ENCODE measurements around the gene LGR5. TPM values are rescaled to one million over a fixed set of nuclear protein-coding genes. Genes with fewer than 3 reads are reported as not detected.

Gene LGR5
- total RNA-seq, 1 donor from 2014 or later, result 1.1 TPM

DNA sequence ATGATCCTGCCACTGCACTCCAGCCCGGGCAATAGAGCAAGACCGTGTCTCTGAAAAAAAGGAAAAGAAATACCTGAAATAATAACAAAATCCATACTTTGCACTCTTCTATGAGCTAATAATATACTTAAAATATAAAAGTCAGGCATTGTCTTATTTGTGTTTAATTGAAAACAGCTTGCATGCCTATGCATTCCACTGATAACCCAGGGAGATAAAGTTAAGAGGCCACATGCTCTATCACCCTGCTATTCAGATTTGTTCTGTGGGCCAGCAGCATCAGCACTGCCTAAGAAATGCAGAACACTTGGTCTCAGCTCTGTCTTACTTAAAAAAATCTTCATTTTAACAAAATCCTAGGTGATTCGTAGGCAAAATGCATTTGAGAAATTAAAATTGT is 99.2 kb downstream of the LGR5 start:
- no peak overlapping the region for H3K27ac Mint-ChIP-seq (ENCODE audit: unreplicated experiment)
- no peak for DNase-seq (ENCODE audit: low spot score)
- H3K27me3 Mint-ChIP-seq (ENCODE audit: unreplicated experiment), result no peaks in the 10 kb centered on the region
- no peaks in the 10 kb centered on the region for H3K9me3 Mint-ChIP-seq (ENCODE audit: unreplicated experiment)
- no peak for TF ChIP-seq CTCF (IDR thresholded peaks at IDR 0.05; ENCODE audit: unreplicated experiment)
- H3K36me3 Mint-ChIP-seq (ENCODE audit: low read depth, unreplicated experiment), result no peaks in the 10 kb centered on the region
- H3K4me3 Mint-ChIP-seq (ENCODE audit: unreplicated experiment), result no peak overlapping the region
- H3K4me1 Mint-ChIP-seq (ENCODE audit: unreplicated experiment), result peaks cover 4% of the 10 kb centered on the region

DNA sequence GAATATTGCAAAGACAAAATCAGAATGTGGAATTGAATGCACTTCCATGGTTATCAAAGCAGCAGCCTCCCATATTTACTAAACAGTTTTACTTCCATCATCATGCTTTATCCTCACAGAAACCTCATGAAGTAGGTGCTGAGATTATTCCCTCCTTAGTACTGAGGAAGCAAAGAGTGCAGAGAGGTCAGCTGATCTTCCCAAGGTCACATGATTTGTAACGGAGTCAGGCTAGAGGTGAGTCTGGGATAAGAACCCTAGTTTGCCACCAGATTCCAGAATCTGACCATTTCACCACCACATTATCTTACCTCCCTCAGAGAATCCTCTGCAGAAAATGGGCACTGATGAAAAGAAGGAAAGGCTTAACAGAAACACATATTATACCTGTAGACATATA is 102.0 kb downstream of the LGR5 start:
- H3K4me3 Mint-ChIP-seq (ENCODE audit: unreplicated experiment), result no peak overlapping the region
- peaks cover 4% of the 10 kb centered on the region for H3K4me1 Mint-ChIP-seq (ENCODE audit: unreplicated experiment)
- no peaks in the 10 kb centered on the region for H3K36me3 Mint-ChIP-seq (ENCODE audit: low read depth, unreplicated experiment)
- H3K27me3 Mint-ChIP-seq (ENCODE audit: unreplicated experiment), result no peaks in the 10 kb centered on the region
- no peak for DNase-seq (ENCODE audit: low spot score)
- no peak for TF ChIP-seq CTCF (IDR thresholded peaks at IDR 0.05; ENCODE audit: unreplicated experiment)
- H3K27ac Mint-ChIP-seq (ENCODE audit: unreplicated experiment), result no peak overlapping the region
- no peaks in the 10 kb centered on the region for H3K9me3 Mint-ChIP-seq (ENCODE audit: unreplicated experiment)

GRCh38 chr12:71546322-71546861 is 106.8 kb downstream of the LGR5 start:
- DNase-seq (ENCODE audit: low spot score), result no peak
- Mint-ChIP-seq H3K4me3 (ENCODE audit: unreplicated experiment) (no peak overlapping the region), H3K9me3 (ENCODE audit: unreplicated experiment) (no peaks in the 10 kb centered on the region), H3K27ac (ENCODE audit: unreplicated experiment) (no peak overlapping the region), H3K27me3 (ENCODE audit: unreplicated experiment) (no peaks in the 10 kb centered on the region), H3K4me1 (ENCODE audit: unreplicated experiment) (no peaks in the 10 kb centered on the region), H3K36me3 (ENCODE audit: low read depth, unreplicated experiment) (no peaks in the 10 kb centered on the region)
- TF ChIP-seq CTCF (IDR thresholded peaks at IDR 0.05; ENCODE audit: unreplicated experiment), result no peak

DNA sequence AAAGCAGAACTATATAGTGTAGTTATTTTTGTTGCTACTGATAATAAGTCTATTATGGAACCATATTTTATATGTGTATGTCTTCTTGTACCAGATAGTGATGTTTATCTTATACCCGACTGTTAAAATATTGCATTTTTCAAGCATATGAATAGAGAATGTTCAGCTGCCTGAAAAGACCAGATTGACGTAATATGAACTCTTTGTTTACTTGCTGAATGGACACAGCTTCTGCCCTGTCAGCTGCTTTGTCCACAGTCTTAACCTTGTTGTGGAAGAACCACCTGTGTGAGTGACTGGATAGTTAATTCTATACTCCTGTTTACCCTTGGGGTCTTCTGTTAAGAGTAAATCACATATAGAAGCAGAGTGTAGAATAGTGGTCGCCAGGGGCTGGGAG is 109.3 kb downstream of the LGR5 start:
- Mint-ChIP-seq H3K9me3 (ENCODE audit: unreplicated experiment) (no peaks in the 10 kb centered on the region), H3K4me3 (ENCODE audit: unreplicated experiment) (no peak overlapping the region), H3K36me3 (ENCODE audit: low read depth, unreplicated experiment) (no peaks in the 10 kb centered on the region), H3K4me1 (ENCODE audit: unreplicated experiment) (no peaks in the 10 kb centered on the region), H3K27ac (ENCODE audit: unreplicated experiment) (no peak overlapping the region), H3K27me3 (ENCODE audit: unreplicated experiment) (no peaks in the 10 kb centered on the region)
- no peak for TF ChIP-seq CTCF (IDR thresholded peaks at IDR 0.05; ENCODE audit: unreplicated experiment)
- DNase-seq (ENCODE audit: low spot score), result no peak

GRCh38 chr12:71551529-71551928 is 111.9 kb downstream of the LGR5 start:
- Mint-ChIP-seq H3K36me3 (ENCODE audit: low read depth, unreplicated experiment) (no peaks in the 10 kb centered on the region), H3K27ac (ENCODE audit: unreplicated experiment) (no peak overlapping the region), H3K9me3 (ENCODE audit: unreplicated experiment) (no peaks in the 10 kb centered on the region), H3K27me3 (ENCODE audit: unreplicated experiment) (no peaks in the 10 kb centered on the region), H3K4me1 (ENCODE audit: unreplicated experiment) (no peaks in the 10 kb centered on the region), H3K4me3 (ENCODE audit: unreplicated experiment) (no peak overlapping the region)
- no peak for TF ChIP-seq CTCF (IDR thresholded peaks at IDR 0.05; ENCODE audit: unreplicated experiment)
- no peak for DNase-seq (ENCODE audit: low spot score)

Data from endothelial cell (in vitro differentiated cells).